ENCODE results near the gene SLC47A1. TPM values are rescaled to one million over a fixed set of nuclear protein-coding genes. Genes with fewer than 3 reads are reported as not detected.

Gene SLC47A1
- 0.64 TPM for total RNA-seq

GRCh38 chr17:19533718-19534561, at the start of gene SLC47A1:
Gene SLC47A1 (plus strand): TSS chr17:19533854. CDS start chr17:19533940, 86 bp downstream.
- no peaks in the 10 kb centered on the region for H3K9me3 ChIP-seq
- H3K36me3 ChIP-seq = no peaks in the 10 kb centered on the region
- DNase-seq (ENCODE audit: low spot score in 2 of 2) = peak in 1 of 2 donors; percentile 69
- H3K4me3 ChIP-seq = peak within 1 kb of the TSS; percentile 78 to 80
- peak within 1 kb of the TSS in 1 of 2 donors; percentile 40 for H3K27ac ChIP-seq
- TF ChIP-seq, protein P1, sequence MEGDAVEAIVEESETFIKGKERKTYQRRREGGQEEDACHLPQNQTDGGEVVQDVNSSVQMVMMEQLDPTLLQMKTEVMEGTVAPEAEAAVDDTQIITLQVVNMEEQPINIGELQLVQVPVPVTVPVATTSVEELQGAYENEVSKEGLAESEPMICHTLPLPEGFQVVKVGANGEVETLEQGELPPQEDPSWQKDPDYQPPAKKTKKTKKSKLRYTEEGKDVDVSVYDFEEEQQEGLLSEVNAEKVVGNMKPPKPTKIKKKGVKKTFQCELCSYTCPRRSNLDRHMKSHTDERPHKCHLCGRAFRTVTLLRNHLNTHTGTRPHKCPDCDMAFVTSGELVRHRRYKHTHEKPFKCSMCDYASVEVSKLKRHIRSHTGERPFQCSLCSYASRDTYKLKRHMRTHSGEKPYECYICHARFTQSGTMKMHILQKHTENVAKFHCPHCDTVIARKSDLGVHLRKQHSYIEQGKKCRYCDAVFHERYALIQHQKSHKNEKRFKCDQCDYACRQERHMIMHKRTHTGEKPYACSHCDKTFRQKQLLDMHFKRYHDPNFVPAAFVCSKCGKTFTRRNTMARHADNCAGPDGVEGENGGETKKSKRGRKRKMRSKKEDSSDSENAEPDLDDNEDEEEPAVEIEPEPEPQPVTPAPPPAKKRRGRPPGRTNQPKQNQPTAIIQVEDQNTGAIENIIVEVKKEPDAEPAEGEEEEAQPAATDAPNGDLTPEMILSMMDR (IDR thresholded peaks at IDR 0.05) = no peak
- intact Hi-C loops (cut with DNase I) = loop anchor here (2.0 kb wide), 2 partner anchors 17 to 19 kb away; no protein-coding TSS in a partner anchor
- peaks cover 0 to 7% of the 10 kb centered on the region in 2 donors for H3K4me1 ChIP-seq
- H3K27me3 ChIP-seq = no peaks in the 10 kb centered on the region

DNA sequence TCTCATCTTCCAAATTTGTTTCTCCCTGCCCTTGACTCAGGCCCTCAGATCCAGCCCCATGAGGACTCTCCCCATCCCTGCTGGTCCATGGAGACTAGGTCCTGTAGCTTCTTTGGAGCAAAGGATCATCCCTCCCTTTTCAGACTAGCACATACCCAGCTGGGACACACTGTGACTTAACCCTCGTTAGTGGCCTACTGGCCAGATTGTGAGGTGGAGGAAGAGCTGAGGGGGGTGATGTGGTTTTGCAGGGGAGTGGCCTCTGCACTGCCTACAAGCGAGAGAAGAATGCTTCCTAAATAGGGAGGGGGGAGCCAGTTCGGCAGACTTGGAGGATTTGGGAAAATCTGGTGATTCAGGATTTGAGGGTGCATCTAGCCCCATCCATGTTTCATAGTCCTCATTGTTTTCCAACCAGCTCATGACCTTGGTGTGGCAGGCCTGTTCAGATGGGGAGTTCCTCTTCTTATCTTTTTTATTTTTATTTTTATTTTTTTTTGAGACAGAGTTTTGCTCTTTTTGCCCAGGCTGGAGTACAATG, 47.8 kb upstream of the SLC47A1 start:
- Histone ChIP-seq H3K4me3 (no peak overlapping the region), H3K4me1 (peaks cover 0 to 13% of the 10 kb centered on the region in 2 donors), H3K27ac (no peak overlapping the region), H3K27me3 (no peaks in the 10 kb centered on the region), H3K9me3 (no peaks in the 10 kb centered on the region), H3K36me3 (no peaks in the 10 kb centered on the region)
- TF ChIP-seq, protein P1 (IDR thresholded peaks at IDR 0.05) = no peak
- DNase-seq (ENCODE audit: low spot score in 2 of 2) = no peak
- intact Hi-C loops (cut with DNase I) = no loop called here

DNA sequence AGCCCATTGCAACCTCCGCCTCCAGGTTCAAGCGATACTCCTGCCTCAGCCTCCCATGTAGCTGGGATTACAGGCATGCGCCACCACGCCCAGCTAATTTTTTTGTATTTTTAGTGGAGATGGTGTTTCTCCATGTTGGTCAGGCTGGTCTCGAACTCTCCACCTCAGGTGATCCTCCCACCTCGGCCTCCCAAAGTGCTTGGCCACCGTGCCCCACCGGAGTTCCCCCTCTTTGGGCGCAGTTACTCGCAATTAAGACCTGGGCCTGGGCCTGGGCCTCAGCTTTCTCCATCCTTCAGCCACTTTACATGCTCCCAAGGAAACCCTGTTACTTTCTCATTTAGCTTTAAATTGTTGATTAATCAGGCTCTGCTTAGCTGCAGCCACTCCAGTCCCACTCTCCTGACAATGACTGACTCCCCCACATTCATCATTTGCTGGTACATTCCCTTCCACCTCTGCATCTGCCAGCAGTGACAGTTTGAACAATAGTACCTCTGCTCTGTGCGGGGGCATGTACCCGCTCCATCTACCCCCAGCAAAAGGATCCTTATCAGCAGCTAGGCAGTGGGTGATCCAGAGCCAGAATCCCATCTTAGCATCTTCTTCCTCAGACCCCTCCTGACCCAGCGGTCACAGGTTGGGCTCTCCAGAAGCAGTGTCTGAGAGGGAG, 47.2 kb upstream of the SLC47A1 start:
- peak overlapping the region; percentile 31 to 52 for H3K27ac ChIP-seq
- no peak for DNase-seq (ENCODE audit: low spot score in 2 of 2)
- TF ChIP-seq, protein P1 (IDR thresholded peaks at IDR 0.05) = no peak
- H3K9me3 ChIP-seq = no peaks in the 10 kb centered on the region
- no peaks in the 10 kb centered on the region for H3K36me3 ChIP-seq
- H3K4me1 ChIP-seq = peaks cover 0 to 13% of the 10 kb centered on the region in 2 donors
- H3K4me3 ChIP-seq = no peak overlapping the region
- intact Hi-C loops (cut with DNase I) = no loop called here
- H3K27me3 ChIP-seq = no peaks in the 10 kb centered on the region

GRCh38 chr17:19487024-19487600, 46.5 kb upstream of the SLC47A1 start:
- TF ChIP-seq, protein P1 (IDR thresholded peaks at IDR 0.05) = no peak
- Histone ChIP-seq H3K9me3 (no peaks in the 10 kb centered on the region), H3K27ac (peak overlapping the region; percentile 31 to 52), H3K4me1 (peaks cover 0 to 13% of the 10 kb centered on the region in 2 donors), H3K4me3 (no peak overlapping the region), H3K36me3 (no peaks in the 10 kb centered on the region), H3K27me3 (no peaks in the 10 kb centered on the region)
- intact Hi-C loops (cut with DNase I) = no loop called here
- DNase-seq (ENCODE audit: low spot score in 2 of 2) = no peak

GRCh38 chr17:19492141-19492540, 41.5 kb upstream of the SLC47A1 start:
- Histone ChIP-seq H3K9me3 (no peaks in the 10 kb centered on the region), H3K27ac (no peak overlapping the region), H3K36me3 (no peaks in the 10 kb centered on the region), H3K27me3 (no peaks in the 10 kb centered on the region), H3K4me3 (no peak overlapping the region), H3K4me1 (peaks cover 0 to 3% of the 10 kb centered on the region in 2 donors)
- intact Hi-C loops (cut with DNase I) = no loop called here
- DNase-seq (ENCODE audit: low spot score in 2 of 2) = no peak
- TF ChIP-seq, protein P1 (IDR thresholded peaks at IDR 0.05) = no peak

Measured in ascending aorta (tissue), 2 donors.